Sigmoid colon (tissue), 3 donors: ENCODE data around the gene HYAL4.
A peak's percentile ranks its signal among the peaks of the same experiment; 100 is the strongest.

ENCODE experiments used
- POLR2A ChIP-seq, 2 donors: fragments of 450-650 bp; IDR thresholded peaks; one replicate each; pipeline ENCODE4 v1.6.1; 2016; ENCODE audit warnings: antibody characterized with exemption in 2 of 2, mild to moderate bottlenecking in 2 of 2, moderate library complexity in 2 of 2
- TF ChIP-seq, protein P1 (sequence below), 4 experiments: fragments of 450-650 bp in 3 of 4; fragments of 200-600 bp in 1 of 4; IDR thresholded peaks; one replicate each; pipeline ENCODE4 v1.5.1; 2016 to 2019; ENCODE audit warnings: antibody characterized with exemption in 4 of 4, mild to moderate bottlenecking in 3 of 4, moderate library complexity in 2 of 4

DNA sequence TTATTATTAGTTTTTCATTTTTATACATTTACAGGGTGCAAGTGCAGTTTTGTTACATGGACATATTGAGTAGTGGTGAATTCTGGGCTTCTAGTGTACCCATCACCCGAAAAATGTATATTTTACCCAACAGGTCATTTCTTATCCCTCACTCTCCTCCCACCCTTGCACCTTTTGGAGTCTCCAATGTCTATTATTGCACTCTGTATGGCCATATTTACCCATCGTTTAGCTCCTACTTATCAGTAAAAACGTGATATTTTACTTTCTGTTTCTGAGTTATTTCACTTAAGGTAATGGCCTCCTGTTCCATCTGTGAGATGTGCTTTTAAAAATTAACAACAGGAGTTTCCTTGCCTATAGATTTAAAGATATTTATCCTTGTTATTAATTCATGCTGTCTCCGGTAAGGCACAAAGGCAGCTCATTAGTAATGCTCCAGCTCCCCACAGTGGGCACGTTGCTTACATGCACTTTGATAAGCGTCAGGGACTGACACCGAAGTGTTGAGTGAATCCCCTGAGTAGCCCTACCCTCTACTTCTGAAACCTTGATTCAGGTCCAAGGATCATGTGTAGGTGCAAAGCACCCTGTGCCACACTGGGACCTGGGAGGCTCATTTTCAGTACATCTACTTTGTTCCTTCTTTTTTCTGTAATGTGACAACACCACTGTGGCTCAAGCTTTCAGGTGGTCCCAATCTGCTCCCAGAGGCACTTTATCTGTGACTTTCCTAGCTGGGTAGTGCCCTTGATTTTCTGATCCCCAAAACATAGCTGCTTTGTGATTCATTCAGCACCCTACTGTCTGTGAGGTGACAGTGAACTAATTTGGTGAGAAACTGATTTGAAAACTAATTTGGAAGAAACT lies 27.3 kb downstream of the HYAL4 start:
- TF ChIP-seq, protein P1, sequence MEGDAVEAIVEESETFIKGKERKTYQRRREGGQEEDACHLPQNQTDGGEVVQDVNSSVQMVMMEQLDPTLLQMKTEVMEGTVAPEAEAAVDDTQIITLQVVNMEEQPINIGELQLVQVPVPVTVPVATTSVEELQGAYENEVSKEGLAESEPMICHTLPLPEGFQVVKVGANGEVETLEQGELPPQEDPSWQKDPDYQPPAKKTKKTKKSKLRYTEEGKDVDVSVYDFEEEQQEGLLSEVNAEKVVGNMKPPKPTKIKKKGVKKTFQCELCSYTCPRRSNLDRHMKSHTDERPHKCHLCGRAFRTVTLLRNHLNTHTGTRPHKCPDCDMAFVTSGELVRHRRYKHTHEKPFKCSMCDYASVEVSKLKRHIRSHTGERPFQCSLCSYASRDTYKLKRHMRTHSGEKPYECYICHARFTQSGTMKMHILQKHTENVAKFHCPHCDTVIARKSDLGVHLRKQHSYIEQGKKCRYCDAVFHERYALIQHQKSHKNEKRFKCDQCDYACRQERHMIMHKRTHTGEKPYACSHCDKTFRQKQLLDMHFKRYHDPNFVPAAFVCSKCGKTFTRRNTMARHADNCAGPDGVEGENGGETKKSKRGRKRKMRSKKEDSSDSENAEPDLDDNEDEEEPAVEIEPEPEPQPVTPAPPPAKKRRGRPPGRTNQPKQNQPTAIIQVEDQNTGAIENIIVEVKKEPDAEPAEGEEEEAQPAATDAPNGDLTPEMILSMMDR (IDR thresholded peaks at IDR 0.05): peak in 1 of 4 experiments; percentile 4
- no peak for TF ChIP-seq POLR2A (IDR thresholded peaks at IDR 0.05)
